Stimulated activated naive CD8-positive, alpha-beta T cell treated with anti-CD3 and anti-CD28 coated beads, Interleukin-15, Interleukin-2, amounts not matched to agents 100 ng/mL and 50 ng/mL, for 24 hours (primary cell): ENCODE results near the gene GFI1B.

Source experiments
- H3K27ac Mint-ChIP-seq: one replicate; pipeline ENCODE4 v1.8.0; 2021; ENCODE audit warnings: mild to moderate bottlenecking, mixed read lengths
- H3K27me3 Mint-ChIP-seq: one replicate; pipeline ENCODE4 v1.8.0; 2021; ENCODE audit warnings: mixed read lengths
- H3K36me3 Mint-ChIP-seq: one replicate; pipeline ENCODE4 v1.8.0; 2021; ENCODE audit warnings: low read depth, mixed read lengths
- H3K4me1 Mint-ChIP-seq: one replicate; pipeline ENCODE4 v1.8.0; 2021; ENCODE audit warnings: low read depth, mixed read lengths
- H3K4me3 Mint-ChIP-seq: one replicate; pipeline ENCODE4 v1.8.0; 2021; ENCODE audit warnings: mild to moderate bottlenecking, mixed read lengths
- H3K9me3 Mint-ChIP-seq: one replicate; pipeline ENCODE4 v1.8.0; 2021; ENCODE audit warnings: mixed read lengths

GFI1B gene

GRCh38 chr9:133006731-133007352 lies 28.3 kb downstream of the GFI1B start:
- H3K36me3 Mint-ChIP-seq = no peaks in the 10 kb centered on the region
- H3K4me3 Mint-ChIP-seq = no peak overlapping the region
- no peaks in the 10 kb centered on the region for H3K9me3 Mint-ChIP-seq
- H3K27ac Mint-ChIP-seq = no peak overlapping the region
- H3K27me3 Mint-ChIP-seq = peaks cover 45% of the 10 kb centered on the region
- H3K4me1 Mint-ChIP-seq = no peaks in the 10 kb centered on the region

GRCh38 chr9:133008406-133008805 lies 29.9 kb downstream of the GFI1B start:
- Mint-ChIP-seq H3K27ac (no peak overlapping the region), H3K27me3 (peaks cover 33% of the 10 kb centered on the region), H3K4me3 (no peak overlapping the region), H3K4me1 (no peaks in the 10 kb centered on the region), H3K9me3 (no peaks in the 10 kb centered on the region), H3K36me3 (no peaks in the 10 kb centered on the region)

GRCh38 chr9:133008824-133009223 lies 30.3 kb downstream of the GFI1B start:
- Mint-ChIP-seq H3K27ac (no peak overlapping the region), H3K4me1 (no peaks in the 10 kb centered on the region), H3K36me3 (no peaks in the 10 kb centered on the region), H3K9me3 (no peaks in the 10 kb centered on the region), H3K4me3 (no peak overlapping the region), H3K27me3 (peaks cover 31% of the 10 kb centered on the region)

GRCh38 chr9:133009906-133010582 lies 31.6 kb downstream of the GFI1B start:
- Mint-ChIP-seq H3K4me3 (no peak overlapping the region), H3K9me3 (peaks cover under 1% of the 10 kb centered on the region), H3K27ac (no peak overlapping the region), H3K4me1 (no peaks in the 10 kb centered on the region), H3K27me3 (peaks cover 27% of the 10 kb centered on the region), H3K36me3 (peaks cover under 1% of the 10 kb centered on the region)

GRCh38 chr9:133014696-133015095 lies 36.2 kb downstream of the GFI1B start:
- Mint-ChIP-seq H3K27ac (no peak overlapping the region), H3K4me1 (no peaks in the 10 kb centered on the region), H3K36me3 (peaks cover 5% of the 10 kb centered on the region), H3K27me3 (peaks cover 19% of the 10 kb centered on the region), H3K4me3 (no peak overlapping the region), H3K9me3 (peaks cover 6% of the 10 kb centered on the region)

GRCh38 chr9:133023117-133023890 lies 44.8 kb downstream of the GFI1B start:
- Mint-ChIP-seq H3K36me3 (no peaks in the 10 kb centered on the region), H3K4me3 (peak overlapping the region; percentile 26), H3K4me1 (peaks cover 21% of the 10 kb centered on the region), H3K27me3 (no peaks in the 10 kb centered on the region), H3K27ac (peak overlapping the region; percentile 61), H3K9me3 (no peaks in the 10 kb centered on the region)

- H3K9me3 Mint-ChIP-seq = no peaks in the 10 kb centered on the region
- peaks cover 34% of the 10 kb centered on the region for H3K4me1 Mint-ChIP-seq
- no peaks in the 10 kb centered on the region for H3K27me3 Mint-ChIP-seq
- no peak overlapping the region for H3K27ac Mint-ChIP-seq
- peaks cover under 1% of the 10 kb centered on the region for H3K36me3 Mint-ChIP-seq
- H3K4me3 Mint-ChIP-seq = no peak overlapping the region
These were observed 47.9 kb downstream of the GFI1B start for GRCh38 chr9:133026426-133026825.

GRCh38 chr9:133027134-133027533 lies 48.6 kb downstream of the GFI1B start:
- peak overlapping the region; percentile 34 for H3K27ac Mint-ChIP-seq
- H3K9me3 Mint-ChIP-seq = no peaks in the 10 kb centered on the region
- H3K4me1 Mint-ChIP-seq = peaks cover 40% of the 10 kb centered on the region
- no peak overlapping the region for H3K4me3 Mint-ChIP-seq
- no peaks in the 10 kb centered on the region for H3K27me3 Mint-ChIP-seq
- peaks cover 7% of the 10 kb centered on the region for H3K36me3 Mint-ChIP-seq

- Mint-ChIP-seq H3K27ac (peak overlapping the region; percentile 3), H3K4me3 (peak overlapping the region; percentile 33), H3K4me1 (peaks cover 41% of the 10 kb centered on the region), H3K36me3 (peaks cover 16% of the 10 kb centered on the region), H3K9me3 (no peaks in the 10 kb centered on the region), H3K27me3 (no peaks in the 10 kb centered on the region)
These were observed 49.7 kb downstream of the GFI1B start for GRCh38 chr9:133028221-133028620.

GRCh38 chr9:133029994-133030316 lies 51.5 kb downstream of the GFI1B start:
- Mint-ChIP-seq H3K27me3 (no peaks in the 10 kb centered on the region), H3K9me3 (no peaks in the 10 kb centered on the region), H3K36me3 (peaks cover 16% of the 10 kb centered on the region), H3K4me1 (peaks cover 47% of the 10 kb centered on the region), H3K4me3 (peak overlapping the region; percentile 92), H3K27ac (peak overlapping the region; percentile 93)

- no peaks in the 10 kb centered on the region for H3K9me3 Mint-ChIP-seq
- H3K27ac Mint-ChIP-seq = peak within 1 kb of the TSS; percentile 93
- H3K36me3 Mint-ChIP-seq = peaks cover 16% of the 10 kb centered on the region
- H3K4me3 Mint-ChIP-seq = peak within 1 kb of the TSS; percentile 92
- H3K27me3 Mint-ChIP-seq = no peaks in the 10 kb centered on the region
- peaks cover 47% of the 10 kb centered on the region for H3K4me1 Mint-ChIP-seq
These were observed 52.0 kb downstream of the GFI1B start, which contains the start of gene GTF3C5 for GRCh38 chr9:133030317-133031129. GTF3C5 (plus strand) TSS chr9:133030997; CDS start chr9:133031012, 15 bp downstream.

GRCh38 chr9:133031130-133031422 lies 52.6 kb downstream of the GFI1B start:
- no peaks in the 10 kb centered on the region for H3K9me3 Mint-ChIP-seq
- H3K36me3 Mint-ChIP-seq = peaks cover 16% of the 10 kb centered on the region
- peak overlapping the region; percentile 92 for H3K4me3 Mint-ChIP-seq
- H3K27ac Mint-ChIP-seq = peak overlapping the region; percentile 93
- H3K27me3 Mint-ChIP-seq = no peaks in the 10 kb centered on the region
- H3K4me1 Mint-ChIP-seq = peaks cover 47% of the 10 kb centered on the region

GRCh38 chr9:133031496-133031911 lies 53.0 kb downstream of the GFI1B start:
- peak overlapping the region; percentile 93 for H3K27ac Mint-ChIP-seq
- peaks cover 16% of the 10 kb centered on the region for H3K36me3 Mint-ChIP-seq
- no peaks in the 10 kb centered on the region for H3K27me3 Mint-ChIP-seq
- H3K4me3 Mint-ChIP-seq = peak overlapping the region; percentile 92
- peaks cover 47% of the 10 kb centered on the region for H3K4me1 Mint-ChIP-seq
- H3K9me3 Mint-ChIP-seq = no peaks in the 10 kb centered on the region

- Mint-ChIP-seq H3K4me3 (peak overlapping the region; percentile 92), H3K36me3 (peaks cover 16% of the 10 kb centered on the region), H3K27me3 (no peaks in the 10 kb centered on the region), H3K9me3 (no peaks in the 10 kb centered on the region), H3K27ac (peak overlapping the region; percentile 15), H3K4me1 (peaks cover 47% of the 10 kb centered on the region)
These were observed 53.7 kb downstream of the GFI1B start for GRCh38 chr9:133032171-133032570.

GRCh38 chr9:133035669-133036068 lies 57.2 kb downstream of the GFI1B start:
- H3K9me3 Mint-ChIP-seq = no peaks in the 10 kb centered on the region
- no peak overlapping the region for H3K27ac Mint-ChIP-seq
- H3K36me3 Mint-ChIP-seq = peaks cover 33% of the 10 kb centered on the region
- H3K4me1 Mint-ChIP-seq = peaks cover 35% of the 10 kb centered on the region
- H3K4me3 Mint-ChIP-seq = no peak overlapping the region
- no peaks in the 10 kb centered on the region for H3K27me3 Mint-ChIP-seq
